Stimulated activated CD4-positive, alpha-beta T cell treated with anti-CD3 and anti-CD28 coated beads, TNF-alpha, amount 100 ng/mL, for 4 hours (primary cell): ENCODE data around the gene VPREB3.
A peak's percentile ranks its signal among the peaks of the same experiment; 100 is the strongest.

Experiments used
- DNase-seq, 3 experiments: peaks; one replicate each; pipeline ENCODE4 v3.0.0-alpha.2; 2020; ENCODE audit warnings: low read depth in 3 of 3

Gene VPREB3, protein sequence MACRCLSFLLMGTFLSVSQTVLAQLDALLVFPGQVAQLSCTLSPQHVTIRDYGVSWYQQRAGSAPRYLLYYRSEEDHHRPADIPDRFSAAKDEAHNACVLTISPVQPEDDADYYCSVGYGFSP

DNA sequence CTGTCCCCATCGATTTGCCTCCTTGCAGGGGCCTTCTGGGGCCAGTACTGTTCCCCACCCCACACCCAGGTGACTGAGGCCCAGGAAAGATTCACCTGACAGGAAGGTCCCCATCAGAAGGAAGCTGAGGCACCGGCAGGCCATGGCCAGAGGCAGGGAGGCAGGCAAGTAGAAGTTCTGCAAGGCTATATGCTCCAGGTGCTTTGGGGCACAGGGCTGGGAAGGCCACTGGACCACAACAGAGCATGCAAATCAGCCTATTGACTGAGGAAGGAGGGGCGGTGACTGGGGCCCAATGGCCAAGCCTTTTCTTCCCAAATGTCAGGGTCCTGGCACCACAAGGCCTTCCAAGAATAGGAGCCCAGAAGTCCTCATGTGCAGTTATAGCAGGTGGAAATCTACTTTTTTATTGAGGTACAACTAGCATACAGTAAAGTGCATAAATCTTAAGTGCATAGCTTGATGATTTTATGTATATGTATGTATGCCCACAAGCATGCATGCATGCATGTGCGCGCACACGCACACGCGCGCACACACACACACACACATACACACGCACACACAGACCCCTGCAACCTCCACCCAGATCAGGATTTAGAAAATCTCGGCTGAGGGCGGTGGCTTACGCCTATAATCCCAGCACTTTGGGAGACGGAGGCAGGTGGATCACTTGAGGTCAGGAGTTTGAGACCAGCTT lies at the start of gene VPREB3:
Gene VPREB3, minus strand, starts transcription at position 206 of the 700 bp plus-strand sequence. Its CDS starts 62 bp downstream, at position 144.
- DNase-seq: no peak

DNA sequence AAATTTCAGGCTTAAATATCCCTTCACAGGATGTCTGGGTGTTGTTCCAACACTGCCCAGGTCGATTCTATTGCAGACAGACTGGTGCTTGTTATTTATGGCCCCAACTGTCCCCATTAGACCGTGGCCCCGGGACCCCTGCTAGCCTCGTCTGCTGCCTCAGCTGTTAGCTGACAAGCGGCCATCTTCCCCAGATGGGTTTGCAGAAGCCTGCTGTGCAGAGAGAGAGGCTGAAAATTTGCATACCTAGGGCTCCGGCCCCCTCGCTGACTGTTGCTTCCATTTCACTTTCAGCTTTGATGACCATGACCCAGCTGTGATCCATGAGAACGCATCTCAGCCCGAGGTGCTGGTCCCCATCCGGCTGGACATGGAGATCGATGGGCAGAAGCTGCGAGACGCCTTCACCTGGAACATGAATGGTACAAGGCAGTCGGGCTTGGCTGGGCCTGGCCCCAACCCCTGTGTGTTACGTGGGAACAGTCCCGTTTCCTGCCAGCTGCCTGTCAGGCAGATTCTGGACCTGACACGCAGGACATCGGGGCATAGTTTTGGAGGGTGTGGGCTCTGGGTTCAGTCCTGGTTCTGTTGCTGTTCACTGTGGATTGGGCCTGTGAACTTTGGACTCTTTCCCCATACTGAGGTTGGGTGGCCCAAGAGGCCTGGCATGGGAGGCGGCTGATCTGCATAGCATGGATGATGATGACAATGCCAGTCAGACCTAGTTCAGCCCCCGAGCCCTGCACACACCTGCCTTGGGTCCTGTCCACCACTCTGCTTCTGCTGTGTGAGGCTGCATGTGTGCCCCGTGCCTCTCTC lies 49.0 kb upstream of the VPREB3 start:
- DNase-seq: no peak

DNA sequence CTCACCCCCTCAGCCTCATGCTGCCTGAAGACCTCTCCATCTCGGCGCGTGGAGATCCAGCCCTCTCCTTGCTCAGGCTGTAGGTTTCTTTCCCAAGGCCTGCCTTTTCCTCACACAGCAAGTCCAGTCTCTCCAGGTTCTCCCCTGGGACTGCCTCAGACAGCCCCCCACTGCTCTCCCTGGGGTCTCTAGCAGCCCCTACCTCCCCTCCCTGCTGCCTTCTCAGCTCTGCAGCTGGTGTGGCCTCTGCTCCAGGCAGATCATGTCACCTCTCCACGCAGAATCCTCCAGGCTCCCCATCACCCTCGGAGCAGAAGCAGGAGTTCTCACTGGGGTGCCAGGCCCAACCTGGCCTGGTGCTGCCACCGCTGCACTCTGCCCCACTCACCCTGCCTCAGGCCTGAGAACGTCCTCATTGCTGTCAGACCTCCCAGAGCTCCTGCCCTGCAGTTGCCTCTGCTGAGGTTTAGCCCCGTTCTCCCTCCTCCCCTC lies 47.7 kb upstream of the VPREB3 start:
- no peak for DNase-seq

DNA sequence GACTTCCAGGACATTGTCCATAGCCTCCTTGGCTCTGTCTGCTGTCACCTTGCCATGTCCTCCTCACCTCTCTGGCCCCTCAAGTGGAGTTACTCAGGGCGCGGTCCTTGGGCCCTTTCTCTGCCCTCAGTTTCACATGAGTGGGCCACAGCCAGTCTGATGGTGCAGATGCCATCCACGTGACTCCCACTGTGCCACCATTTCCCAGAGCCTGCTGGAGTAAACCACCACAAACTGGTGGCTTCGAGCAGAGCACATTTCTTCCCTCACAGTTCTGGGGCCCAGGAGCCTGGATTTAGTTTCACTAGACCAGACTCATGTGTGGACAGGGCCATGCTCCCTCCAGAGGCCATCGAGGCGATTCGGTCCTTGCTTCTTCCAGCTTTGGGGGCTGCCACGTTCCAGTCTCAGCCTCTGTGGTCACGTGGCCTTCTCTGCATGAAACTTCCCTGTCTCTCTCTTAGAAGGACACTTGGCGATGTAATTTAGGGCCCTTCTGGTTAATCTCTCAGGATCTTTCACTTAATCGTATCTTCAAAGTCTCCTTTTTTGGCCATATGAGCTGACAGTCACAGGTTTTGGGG lies 47.1 kb upstream of the VPREB3 start:
- no peak for DNase-seq

DNA sequence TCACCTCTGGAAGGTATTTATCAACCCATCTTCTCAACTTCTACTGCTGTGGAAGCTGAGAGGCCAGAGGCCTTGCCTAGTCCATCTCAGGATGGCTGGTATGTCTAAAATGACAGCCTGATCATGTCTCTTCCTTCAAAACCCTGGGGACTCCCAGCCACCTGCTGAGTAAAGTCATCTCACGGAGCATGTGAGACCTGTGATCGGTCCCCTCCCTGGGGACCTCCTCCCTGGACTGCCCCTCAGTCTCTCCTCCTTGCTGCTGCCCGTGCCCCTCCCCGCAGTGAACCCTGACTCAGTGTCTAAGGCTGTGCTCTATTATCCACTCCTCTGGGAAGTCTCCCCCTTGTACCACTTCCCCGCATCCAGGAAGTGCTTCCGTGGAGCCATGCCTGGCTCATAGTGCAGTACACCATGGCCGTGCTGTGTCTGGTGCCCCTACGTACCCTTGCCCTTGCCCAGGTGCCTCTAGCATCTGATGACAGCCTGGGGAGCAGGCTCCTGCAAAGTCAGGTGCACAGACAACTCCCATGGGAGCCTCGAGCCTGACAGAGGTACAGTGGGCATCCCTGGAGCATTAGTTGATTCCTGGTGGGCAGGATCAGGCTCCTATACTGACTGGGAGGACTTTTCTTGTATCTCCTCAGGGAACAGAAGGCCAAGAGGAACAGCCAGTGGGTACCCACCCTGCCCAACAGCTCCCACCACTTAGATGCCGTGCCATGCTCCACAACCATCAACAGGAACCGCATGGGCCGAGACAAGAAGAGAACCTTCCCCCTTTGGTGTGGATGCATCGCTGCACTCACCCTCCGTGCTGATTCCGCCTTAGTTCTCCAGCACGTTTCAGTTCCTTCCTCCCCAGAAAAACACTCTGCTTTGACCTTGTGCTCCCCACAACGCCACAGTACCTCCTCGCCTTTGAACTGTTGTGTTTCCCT lies 46.3 kb upstream of the VPREB3 start:
- no peak for DNase-seq

DNA sequence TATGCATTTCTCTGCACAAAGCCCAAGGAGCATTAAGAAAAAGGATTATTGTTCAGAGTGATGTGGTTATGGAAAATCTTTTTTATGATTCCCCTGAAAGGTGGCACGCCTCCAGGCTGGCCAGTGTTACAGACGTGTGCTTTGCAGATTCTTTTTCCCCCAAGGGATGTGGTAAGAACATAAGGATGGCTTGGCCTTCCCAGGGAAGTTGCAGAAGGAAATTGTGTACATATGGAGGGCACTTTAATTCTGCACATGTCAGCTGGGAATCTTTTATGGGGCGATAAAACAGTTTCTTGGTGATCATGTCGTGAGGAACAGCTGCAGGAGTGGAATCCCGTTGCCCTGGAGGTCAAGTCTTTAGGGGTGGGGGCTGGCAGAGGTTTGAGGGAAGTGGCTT lies 42.2 kb upstream of the VPREB3 start:
- no peak for DNase-seq

DNA sequence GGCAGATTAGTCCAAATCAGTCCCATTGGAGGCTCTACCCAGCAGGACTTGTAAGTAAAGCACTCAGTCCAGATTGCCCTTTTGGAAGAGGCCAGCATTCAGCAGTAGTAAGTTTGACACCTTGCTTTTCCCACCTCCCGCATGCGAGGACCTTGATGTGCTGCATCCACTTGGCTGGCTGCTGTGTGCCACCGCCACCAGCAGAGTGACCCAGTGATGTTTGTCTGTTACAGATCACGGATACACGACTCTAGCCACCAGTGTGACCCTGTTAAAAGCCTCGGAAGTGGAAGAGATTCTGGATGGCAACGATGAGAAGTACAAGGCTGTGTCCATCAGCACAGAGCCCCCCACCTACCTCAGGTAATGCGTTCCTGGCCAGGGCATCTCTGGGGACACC lies 39.1 kb upstream of the VPREB3 start:
- no peak for DNase-seq

DNA sequence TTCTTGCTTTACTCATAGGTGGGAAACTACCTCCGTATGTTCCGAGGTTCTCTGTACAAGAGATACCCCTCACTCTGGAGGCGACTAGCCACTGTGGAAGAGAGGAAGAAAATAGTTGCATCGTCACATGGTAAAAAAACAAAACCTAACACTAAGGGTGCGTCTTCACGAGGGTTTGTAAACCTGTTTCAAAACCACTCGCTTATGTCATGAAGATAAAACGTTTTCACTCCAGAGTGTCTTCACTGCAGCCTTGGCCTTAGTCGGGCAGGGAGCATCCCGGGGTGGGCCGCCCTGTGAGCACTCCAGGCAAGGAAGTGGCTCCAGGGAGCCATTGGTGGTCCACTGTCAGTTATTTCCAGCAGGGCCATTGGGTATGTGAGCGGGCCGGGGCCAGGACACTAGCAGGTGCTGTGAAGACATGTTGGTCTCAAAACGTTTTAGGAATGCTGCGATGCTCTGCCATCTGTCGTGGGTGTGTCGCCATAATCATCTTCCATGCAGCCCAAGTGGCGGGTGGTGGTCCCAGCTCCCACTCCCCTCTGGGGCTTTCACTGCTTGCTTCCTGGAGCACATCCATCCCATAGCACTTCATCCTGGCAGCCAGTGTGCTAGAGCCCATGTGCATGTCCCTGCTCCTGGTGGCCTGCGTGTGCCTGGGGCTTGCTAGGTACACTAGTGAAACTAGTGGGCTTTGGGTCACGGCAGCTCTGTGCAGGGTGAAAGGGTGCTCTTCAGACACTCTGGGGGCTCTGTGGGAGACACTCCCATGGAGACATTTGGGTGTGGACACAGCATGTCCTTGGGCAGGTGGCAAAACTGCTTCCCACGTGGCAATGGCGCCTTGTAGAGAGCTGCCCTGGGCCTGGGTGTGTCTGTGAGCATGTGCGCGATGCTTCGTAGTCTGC lies 37.8 kb upstream of the VPREB3 start:
- DNase-seq: no peak

DNA sequence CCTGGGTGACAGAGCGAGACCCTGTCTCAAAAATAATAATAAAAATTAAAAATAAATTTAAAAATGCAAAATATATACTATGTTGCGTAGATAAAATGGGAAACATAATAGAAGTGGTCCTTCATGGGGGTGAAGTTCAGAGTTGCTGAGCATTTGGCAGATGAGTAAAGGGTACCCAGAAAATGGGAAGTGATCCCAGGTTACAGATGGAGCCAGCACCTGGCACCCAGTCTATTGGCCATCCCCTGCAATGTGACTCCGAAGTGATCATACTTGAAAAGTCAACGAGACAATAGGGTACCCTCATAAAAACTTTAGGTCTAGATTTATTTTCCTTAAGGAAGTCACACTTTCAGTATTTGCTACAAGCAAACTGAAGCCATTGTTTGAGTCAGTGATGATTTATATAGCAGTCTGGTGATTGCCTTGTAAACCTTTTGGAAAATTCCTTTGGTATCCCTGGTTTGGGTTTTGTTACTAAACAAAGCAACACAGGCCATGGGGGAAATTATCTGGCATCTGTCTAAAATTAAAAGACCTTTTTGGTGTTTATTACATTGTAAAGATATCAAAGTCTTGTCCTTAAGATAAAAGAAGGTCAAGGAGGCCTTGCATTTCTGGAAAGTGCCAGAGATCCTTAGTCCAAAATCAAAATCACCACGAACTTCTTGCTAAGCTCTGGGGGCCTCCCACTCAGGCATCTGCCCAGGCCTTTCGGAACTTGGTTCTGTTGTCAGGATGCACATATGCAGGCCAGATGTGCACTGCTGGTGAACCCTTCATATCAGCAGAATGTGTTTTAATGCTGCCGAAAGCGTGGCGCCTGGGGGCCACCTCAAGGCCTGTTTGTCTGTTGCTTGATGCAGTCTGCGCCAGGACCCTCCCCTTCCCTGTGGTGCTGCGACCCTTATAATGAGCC lies 36.9 kb upstream of the VPREB3 start:
- DNase-seq: no peak

DNA sequence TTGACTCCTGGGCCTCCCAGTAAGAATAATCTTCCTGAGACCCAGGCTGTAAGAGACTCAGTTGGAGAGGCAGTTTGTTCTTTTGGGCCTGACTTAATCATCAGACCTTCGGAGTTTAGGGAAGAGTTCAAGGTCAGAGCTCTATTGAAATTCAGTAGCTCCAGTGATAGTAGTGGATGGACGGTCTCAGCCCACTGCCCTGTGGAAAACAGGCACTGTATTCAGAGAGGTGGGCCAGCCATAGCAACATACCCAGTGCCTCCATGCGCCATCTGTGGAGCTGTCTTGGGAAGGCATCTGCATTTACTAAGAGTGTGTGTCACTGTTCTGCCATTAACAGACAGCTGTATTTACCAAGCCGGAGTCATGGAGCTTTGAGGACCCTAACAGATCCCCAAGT lies 35.4 kb upstream of the VPREB3 start:
- DNase-seq: no peak

DNA sequence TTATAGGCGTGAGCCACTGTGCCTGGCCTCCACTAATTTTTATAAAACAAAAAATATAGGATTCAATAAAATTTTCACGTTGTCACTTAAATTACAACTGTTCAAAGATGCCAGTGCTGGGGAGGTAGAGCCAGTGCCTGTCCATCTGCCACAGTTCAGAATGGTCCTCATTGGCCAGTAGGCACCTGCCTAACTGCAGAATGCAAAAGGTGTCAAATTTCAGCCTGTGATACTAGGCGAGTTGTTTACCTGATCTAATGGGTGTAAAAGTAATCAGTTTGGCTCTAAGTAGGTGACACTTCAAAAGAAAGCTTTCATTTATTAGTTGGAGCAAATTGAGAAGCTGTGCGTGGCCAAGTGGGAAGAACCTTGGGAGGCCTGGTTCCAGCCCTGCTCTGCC lies 34.9 kb upstream of the VPREB3 start:
- DNase-seq: no peak

DNA sequence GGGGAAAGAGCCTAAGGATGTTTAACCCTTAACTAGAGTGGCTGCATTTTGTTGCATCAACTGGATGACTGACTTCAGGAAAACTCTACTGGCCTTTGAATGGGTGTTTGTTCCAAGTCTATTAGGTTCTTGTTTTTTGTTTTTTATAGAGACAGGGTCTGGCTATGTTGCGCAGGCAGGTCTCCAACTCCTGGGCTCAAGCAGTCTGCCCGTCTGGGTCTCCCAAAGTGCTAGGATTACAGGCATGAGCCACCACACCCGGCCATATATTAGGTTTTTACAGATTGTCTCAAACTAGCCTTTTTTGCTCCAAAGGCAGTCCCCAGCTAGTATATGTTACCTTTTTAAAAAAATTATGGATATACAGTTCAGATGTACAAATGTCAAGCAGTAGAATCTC lies 33.7 kb upstream of the VPREB3 start:
- no peak for DNase-seq

DNA sequence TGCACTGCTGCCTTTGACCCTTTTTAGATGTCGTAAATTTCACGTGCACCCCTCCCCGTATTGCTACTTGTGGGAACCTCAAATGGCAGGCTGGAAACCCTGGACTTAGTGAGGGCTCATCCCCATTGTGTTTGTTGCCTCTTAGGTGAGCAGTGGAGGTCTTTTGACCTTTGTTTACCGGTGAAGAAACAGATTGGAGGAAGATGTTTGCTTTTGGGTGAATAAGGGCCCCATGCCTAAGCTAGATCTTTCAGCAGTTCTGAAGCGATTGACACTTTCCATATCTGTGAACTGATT lies 33.3 kb upstream of the VPREB3 start:
- no peak for DNase-seq

DNA sequence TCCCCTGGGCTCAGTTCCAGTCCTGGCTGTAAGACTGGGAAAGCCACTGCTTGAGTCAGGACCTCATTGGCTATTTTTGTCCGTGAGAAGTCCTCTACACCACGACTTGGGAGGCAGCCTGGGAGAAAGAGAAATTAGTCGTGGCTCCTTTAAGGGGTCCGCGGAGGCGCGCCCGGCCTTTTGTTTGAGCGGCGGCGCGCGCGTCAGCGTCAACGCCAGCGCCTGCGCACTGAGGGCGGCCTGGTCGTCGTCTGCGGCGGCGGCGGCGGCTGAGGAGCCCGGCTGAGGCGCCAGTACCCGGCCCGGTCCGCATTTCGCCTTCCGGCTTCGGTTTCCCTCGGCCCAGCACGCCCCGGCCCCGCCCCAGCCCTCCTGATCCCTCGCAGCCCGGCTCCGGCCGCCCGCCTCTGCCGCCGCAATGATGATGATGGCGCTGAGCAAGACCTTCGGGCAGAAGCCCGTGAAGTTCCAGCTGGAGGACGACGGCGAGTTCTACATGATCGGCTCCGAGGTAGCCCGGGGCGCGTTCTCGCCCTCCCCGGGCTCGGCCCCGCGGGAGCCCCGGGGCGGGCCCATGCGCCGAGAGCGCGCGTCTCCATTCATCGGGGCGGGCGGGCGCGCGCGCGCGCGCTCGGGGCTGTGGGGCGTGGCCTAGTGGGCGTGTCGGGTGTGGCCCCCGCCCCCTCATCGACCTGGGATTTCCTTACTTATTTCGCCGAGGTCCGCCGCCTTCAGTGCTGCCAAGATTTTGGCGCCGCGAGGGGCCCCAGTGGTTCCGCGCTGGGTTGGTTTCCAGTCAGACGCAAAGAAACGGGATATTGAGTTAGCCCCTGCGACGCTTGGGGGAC lies 32.8 kb upstream of the VPREB3 start, which contains the start of gene SMARCB1:
Gene SMARCB1, plus strand, starts transcription at position 215 of the 848 bp plus-strand sequence. Its CDS starts 204 bp downstream, at position 419.
- peak; percentile 81 to 87 (median 85) for DNase-seq

DNA sequence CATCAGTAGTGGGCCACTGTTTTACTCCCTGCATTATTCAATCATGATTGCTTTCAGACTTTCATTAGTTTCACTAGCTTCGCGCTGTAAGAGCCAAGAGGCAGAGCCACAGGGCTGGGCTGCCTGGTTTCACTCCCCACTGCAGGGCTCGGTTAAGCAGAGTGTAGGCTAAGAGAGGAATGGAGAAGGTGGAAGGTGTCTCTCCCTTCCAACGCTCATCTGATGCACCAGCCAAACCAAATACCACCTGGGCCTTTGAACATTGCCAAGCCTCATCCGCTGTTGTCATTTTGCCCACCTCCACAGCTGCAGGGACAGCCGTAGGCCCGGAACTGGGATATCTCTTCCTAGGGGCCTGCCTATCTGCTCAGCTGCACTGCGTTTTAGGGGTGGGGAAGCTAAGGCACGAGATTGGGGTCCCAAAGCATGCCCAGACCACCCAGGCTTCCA lies 32.1 kb upstream of the VPREB3 start:
- no peak for DNase-seq

DNA sequence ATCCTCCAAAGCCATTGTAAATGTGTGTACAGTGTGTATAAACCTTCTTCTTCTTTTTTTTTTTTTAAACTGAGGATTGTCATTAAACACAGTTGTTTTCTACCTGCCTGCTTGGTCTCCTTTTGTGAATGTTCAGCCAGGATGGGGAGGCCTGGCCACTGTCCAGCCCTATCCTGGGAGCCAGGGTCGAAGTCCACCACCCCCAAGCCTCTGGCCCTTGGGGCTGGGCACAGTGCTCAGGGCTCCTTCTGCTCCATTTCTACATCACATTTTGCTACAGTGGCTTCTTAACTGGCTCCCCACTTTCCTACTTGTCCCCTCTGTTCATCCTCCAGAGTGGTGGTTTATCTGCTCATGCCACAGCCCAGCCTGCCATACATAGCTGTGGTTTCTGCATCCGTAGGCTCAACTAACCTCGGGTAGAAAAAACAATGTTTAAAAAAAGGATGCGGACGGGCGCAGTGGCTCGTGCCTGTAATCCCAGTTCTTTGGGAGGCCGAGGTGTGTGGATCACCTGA lies 30.0 kb upstream of the VPREB3 start:
- no peak for DNase-seq

DNA sequence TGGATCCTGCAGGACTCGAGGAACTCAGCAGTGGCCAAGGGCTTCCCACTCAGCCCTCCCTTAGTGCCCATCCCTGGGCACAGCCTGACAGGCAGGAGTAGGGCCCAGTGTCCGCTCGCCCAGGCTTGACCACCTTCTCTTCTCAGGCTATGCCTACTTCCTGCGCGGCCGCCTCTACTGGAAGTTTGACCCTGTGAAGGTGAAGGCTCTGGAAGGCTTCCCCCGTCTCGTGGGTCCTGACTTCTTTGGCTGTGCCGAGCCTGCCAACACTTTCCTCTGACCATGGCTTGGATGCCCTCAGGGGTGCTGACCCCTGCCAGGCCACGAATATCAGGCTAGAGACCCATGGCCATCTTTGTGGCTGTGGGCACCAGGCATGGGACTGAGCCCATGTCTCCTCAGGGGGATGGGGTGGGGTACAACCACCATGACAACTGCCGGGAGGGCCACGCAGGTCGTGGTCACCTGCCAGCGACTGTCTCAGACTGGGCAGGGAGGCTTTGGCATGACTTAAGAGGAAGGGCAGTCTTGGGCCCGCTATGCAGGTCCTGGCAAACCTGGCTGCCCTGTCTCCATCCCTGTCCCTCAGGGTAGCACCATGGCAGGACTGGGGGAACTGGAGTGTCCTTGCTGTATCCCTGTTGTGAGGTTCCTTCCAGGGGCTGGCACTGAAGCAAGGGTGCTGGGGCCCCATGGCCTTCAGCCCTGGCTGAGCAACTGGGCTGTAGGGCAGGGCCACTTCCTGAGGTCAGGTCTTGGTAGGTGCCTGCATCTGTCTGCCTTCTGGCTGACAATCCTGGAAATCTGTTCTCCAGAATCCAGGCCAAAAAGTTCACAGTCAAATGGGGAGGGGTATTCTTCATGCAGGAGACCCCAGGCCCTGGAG lies 29.3 kb upstream of the VPREB3 start:
- no peak for DNase-seq
